Right renal pelvis (tissue), 4 donors: ENCODE data around the gene MORC3. TPM values are rescaled to one million over a fixed set of nuclear protein-coding genes. Genes with fewer than 3 reads are reported as not detected.
"Not testable (repeated sequence)": the region's sequence is repeated elsewhere in the genome, so short reads cannot be mapped to it uniquely, and the experiment has no call there.

Source experiments
- DNase-seq, 4 donors: peaks; one replicate each; pipeline ENCODE4 v3.0.0-alpha.2; 2013; ENCODE audit warnings: low read depth in 4 of 4, low spot score in 3 of 4, missing footprints in 1 of 4
- polyA plus RNA-seq, 4 donors: library from polyadenylated mRNA; unstranded; fragments of 120-200 nt; gene quantifications; one replicate each; pipeline ENCODE4 v1.2.1, GENCODE V29; 2013; ENCODE audit not compliant: insufficient read length in 4 of 4

Gene MORC3
- polyA plus RNA-seq, 4 donors: 28.4 to 40.9 (median 37.6) TPM

- DNase-seq: peak in 2 of 4 donors; percentile 9 to 12
Observed at GRCh38 chr21:36321325-36322082, 1.5 kb downstream of the MORC3 start.

- no peak for DNase-seq
Observed at GRCh38 chr21:36322083-36322424, 2.1 kb downstream of the MORC3 start.

- DNase-seq: no peak
Observed at GRCh38 chr21:36323032-36323431, 3.0 kb downstream of the MORC3 start.

- no peak for DNase-seq
Observed at GRCh38 chr21:36325373-36326010, 5.5 kb downstream of the MORC3 start.

- DNase-seq: no peak
Observed at GRCh38 chr21:36330904-36331303, 10.9 kb downstream of the MORC3 start.

GRCh38 chr21:36337099-36337509 lies 17.1 kb downstream of the MORC3 start:
- no peak for DNase-seq

GRCh38 chr21:36338975-36339374 lies 19.0 kb downstream of the MORC3 start:
- no peak for DNase-seq

GRCh38 chr21:36342581-36342980 lies 22.6 kb downstream of the MORC3 start:
- not testable (repeated sequence) for DNase-seq

GRCh38 chr21:36344931-36345330 lies 24.9 kb downstream of the MORC3 start:
- DNase-seq: no peak

GRCh38 chr21:36347278-36347961 lies 27.4 kb downstream of the MORC3 start:
- DNase-seq: no peak

GRCh38 chr21:36347962-36348328 lies 27.9 kb downstream of the MORC3 start:
- DNase-seq: no peak

GRCh38 chr21:36349315-36349714 lies 29.3 kb downstream of the MORC3 start:
- DNase-seq: no peak

GRCh38 chr21:36350282-36350910 lies 30.4 kb downstream of the MORC3 start:
- no peak for DNase-seq

- no peak for DNase-seq
Observed at GRCh38 chr21:36354918-36355680, 35.1 kb downstream of the MORC3 start.

- no peak for DNase-seq
Observed at GRCh38 chr21:36355868-36356267, 35.9 kb downstream of the MORC3 start.

GRCh38 chr21:36359185-36359584 lies 39.2 kb downstream of the MORC3 start:
- no peak for DNase-seq

GRCh38 chr21:36369064-36369685 lies 49.2 kb downstream of the MORC3 start:
- no peak for DNase-seq

GRCh38 chr21:36375994-36376393 lies 56.0 kb downstream of the MORC3 start:
- DNase-seq: no peak

- DNase-seq: no peak
Observed at GRCh38 chr21:36377391-36377842, 57.4 kb downstream of the MORC3 start.

- DNase-seq: no peak
Observed at GRCh38 chr21:36379251-36379650, 59.3 kb downstream of the MORC3 start.
